ENCODE results near the gene DNAJC18.

DNA sequence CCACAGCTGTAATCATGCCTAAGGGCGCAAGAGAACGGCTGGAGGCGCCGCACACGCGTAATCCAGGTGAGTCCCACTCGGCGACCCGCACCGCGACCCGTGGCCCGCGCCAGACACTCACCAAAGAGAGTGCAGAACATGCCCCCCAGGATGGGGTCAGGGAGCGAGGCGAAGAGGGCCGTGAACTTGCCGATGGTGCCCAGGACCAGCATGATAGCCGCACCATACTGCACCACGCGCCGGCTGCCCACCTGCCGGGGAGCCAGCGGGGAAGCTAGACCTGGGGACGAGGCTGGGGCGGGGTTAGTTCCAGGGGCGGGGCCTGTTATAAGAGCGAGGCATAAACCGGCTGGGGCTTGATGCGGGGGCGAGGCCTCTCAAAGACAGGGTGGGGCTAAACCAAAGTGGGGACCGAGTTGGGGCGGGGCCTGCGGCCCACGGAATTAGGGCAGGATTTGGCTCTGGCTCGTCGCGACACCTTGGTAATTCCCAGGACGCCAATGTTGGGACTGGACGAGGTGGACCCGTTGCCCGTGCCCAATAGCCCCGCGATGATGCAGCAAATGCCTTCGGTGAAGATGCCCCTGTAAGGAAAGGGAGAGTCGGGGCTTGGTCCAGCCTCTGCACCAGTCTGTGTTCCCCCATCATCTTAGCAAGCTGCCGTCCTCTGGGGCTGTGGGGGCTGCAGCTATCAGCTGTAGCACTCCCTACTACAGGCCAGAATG is 61.1 kb downstream of the DNAJC18 start:
- no peak for TF ChIP-seq CHD1 (IDR thresholded peaks at IDR 0.05; ENCODE audit: low read depth, low read length)
- TF ChIP-seq, protein P1, sequence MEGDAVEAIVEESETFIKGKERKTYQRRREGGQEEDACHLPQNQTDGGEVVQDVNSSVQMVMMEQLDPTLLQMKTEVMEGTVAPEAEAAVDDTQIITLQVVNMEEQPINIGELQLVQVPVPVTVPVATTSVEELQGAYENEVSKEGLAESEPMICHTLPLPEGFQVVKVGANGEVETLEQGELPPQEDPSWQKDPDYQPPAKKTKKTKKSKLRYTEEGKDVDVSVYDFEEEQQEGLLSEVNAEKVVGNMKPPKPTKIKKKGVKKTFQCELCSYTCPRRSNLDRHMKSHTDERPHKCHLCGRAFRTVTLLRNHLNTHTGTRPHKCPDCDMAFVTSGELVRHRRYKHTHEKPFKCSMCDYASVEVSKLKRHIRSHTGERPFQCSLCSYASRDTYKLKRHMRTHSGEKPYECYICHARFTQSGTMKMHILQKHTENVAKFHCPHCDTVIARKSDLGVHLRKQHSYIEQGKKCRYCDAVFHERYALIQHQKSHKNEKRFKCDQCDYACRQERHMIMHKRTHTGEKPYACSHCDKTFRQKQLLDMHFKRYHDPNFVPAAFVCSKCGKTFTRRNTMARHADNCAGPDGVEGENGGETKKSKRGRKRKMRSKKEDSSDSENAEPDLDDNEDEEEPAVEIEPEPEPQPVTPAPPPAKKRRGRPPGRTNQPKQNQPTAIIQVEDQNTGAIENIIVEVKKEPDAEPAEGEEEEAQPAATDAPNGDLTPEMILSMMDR (IDR thresholded peaks at IDR 0.05; ENCODE audit: control extremely low read depth in 1 of 3, insufficient read depth in 1 of 3, low read depth in 1 of 3, low read length in 3 of 3) = no peak
